HG03095 (cell line): ENCODE measurements around the gene TRAPPC11.

Experiments used
- ATAC-seq: cut with Tn5 transposase; IDR thresholded peaks from one replicate; pipeline ENCODE4 v1.9.1; 2021; ENCODE audit warnings: moderate library complexity; ENCODE audit not compliant: unreplicated experiment

Gene TRAPPC11

GRCh38 chr4:183757060-183757459, 98.0 kb downstream of the TRAPPC11 start:
- no peak for ATAC-seq

- no peak for ATAC-seq
These were observed 99.1 kb downstream of the TRAPPC11 start for GRCh38 chr4:183758061-183758757.

- no peak for ATAC-seq
These were observed 99.8 kb downstream of the TRAPPC11 start for GRCh38 chr4:183758758-183759447.

GRCh38 chr4:183760326-183760725, 101.2 kb downstream of the TRAPPC11 start:
- no peak for ATAC-seq
